Stimulated activated CD4-positive, alpha-beta T cell treated with anti-CD3 and anti-CD28 coated beads, Interleukin-15, amount 100 ng/mL, for 1 hour (primary cell): Measurements from ENCODE around the gene OTUD4.

Source experiments
- DNase-seq, 2 donors: peaks; one replicate each; pipeline ENCODE4 v3.0.0-alpha.2; 2020; ENCODE audit warnings: low read depth in 1 of 2, low spot score in 1 of 2

The OTUD4 gene

DNA sequence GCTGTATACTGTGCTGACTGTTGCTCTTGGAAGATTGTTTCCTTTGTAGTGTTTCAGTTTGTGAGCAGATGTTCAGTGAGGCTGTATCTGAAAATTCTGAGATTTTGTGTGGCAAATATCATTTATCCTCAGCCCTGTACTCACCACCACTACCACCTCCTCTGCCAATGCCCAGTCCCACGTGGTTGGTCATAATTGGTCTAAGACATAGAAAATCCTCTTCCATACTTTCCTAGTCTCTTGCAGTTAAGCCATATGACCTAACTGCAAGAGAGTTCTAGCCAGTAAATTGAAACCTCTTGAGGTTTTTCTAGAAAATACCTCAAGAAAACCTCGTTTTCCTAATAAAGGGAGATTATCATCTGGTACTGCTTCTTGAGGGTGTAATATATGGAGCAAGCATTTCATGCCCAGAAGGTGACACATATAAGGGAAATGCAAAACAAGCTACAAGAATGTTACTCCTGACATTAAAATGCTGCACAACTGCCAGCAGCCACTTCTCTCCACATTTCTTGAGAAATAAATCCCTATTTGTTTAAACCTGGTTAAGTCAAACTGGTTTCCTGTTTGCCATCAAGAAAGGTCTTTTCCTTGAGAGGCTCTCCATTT is 49.5 kb downstream of the OTUD4 start:
- no peak for DNase-seq

DNA sequence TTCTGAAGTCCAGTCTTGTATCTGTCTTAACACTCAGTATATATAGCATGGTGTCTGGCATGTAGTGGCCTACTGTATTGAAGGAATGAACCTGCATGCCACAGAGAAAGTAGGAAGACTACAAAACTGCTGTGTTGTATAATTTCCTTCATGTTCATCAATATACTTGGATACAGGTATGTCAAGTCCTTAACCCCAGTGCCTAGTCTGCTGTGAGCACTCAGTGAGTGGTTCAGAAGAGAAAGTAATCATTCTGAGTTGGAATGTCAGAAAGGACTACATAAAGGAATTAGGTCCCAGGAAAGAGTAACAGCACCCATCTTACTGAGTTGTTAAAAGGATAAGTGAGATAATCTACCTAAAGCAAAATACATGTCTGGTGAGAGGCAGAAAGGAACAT is 50.3 kb downstream of the OTUD4 start:
- DNase-seq, result no peak

DNA sequence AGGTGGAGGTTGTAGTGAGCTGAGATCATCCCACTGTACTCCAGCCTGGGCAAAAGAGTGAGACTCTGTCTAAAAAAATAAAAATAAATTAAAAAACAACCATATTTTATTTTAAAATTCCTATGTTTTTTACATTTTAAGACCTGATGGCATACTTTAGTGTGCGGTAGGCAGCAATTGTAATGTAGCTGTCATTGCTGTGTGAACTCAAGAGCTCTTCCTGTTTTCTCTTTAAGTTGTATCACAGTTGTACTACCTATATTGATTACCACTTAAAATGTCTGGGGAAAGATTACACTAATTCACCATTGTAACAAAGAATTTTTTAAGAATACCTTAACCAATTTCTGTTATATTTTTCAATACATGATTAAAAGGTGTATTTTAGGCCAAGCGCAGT is 55.0 kb downstream of the OTUD4 start:
- DNase-seq, result no peak

DNA sequence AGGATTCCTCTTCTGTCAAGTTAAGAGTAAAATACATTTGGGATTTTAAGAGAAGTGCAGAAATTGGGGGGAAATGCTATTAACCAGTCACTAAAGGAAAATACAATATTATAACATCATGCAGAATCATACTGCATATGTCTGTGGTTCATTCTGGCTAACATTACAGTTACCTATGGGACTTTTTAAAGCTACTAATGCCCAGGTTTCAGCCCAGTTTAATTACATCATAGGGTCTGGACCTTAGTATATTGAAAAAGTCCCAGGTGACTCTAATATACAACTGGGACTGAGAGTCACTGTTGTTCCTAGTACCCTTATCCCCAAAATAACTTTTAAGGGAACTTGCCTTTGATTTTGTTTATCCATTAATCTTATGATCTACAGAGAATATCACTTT is 72.3 kb downstream of the OTUD4 start:
- no peak for DNase-seq

DNA sequence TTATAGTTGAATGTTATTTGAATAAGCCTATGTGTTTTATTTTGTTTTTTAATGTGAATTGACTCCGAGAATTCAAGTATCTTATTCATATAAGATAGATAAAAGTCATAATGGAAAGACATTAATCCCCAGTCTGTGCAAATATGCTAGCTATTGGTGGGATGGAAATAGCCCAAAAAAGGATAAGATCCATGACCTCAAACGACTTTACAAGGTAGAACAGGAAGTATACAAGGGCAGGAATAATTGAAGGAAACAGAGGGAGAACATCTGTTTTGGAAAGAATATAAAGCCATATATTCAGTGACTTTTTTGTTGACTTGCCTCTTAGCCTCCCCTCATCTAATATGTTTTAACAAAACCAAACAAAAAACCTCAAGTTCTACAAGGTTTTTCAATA is 73.3 kb downstream of the OTUD4 start:
- no peak for DNase-seq

DNA sequence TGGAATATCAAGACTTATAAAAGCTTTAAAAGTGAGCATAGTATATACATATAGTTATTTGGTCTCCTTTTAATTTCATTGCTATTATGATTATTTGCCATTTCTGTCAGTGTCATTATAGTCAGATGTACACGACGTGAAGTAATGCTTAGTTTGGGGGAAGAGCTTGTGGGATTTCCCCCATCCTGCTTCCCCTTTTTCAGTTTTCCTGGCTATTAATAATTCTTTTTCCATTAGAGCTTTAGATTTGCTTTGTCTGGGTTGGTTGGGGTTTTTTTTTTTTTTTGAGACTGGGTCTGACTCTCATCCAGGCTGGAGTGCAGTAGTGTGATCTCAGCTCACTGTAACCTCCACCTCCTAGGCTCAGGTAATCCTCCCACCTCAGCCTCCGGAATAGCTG is 76.9 kb downstream of the OTUD4 start:
- no peak for DNase-seq

DNA sequence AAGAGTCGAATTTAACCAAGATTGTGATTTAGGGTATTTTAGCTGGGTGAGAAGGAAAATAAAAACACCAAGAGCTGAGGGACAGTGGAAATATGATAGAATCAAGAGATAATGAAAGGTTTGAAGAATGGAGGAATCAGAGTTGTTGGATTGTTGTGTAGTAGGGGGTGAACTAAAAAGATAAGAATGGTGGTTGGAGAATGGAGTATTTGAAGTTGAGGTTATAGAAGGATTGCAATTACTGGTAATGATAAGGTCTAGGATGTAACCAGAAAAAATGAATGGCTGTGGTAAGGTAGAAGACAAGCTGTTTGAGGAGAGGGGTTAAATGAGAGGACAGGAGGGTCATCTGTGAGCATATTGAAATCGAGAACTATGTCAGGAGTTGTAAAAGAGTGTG is 77.8 kb downstream of the OTUD4 start:
- no peak for DNase-seq

DNA sequence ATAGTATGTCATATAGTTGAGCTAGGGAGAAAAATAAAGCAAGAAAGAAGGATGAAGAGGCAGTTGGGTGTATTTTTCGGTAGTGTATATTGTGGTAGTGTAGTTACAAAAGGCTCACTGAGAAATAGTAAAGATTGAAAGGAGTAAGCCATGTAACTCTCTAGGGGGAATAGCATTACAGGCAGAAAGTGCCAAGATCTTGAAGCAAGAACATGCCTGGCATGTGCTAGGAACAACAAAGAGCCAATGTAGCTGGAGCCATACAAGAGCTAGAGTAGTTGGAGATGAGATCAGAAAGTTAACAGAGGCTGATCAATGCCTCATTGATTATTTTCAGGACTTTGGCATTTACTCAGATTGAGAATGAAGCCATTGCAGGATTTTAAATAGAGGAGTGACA is 79.3 kb downstream of the OTUD4 start:
- DNase-seq, result no peak

DNA sequence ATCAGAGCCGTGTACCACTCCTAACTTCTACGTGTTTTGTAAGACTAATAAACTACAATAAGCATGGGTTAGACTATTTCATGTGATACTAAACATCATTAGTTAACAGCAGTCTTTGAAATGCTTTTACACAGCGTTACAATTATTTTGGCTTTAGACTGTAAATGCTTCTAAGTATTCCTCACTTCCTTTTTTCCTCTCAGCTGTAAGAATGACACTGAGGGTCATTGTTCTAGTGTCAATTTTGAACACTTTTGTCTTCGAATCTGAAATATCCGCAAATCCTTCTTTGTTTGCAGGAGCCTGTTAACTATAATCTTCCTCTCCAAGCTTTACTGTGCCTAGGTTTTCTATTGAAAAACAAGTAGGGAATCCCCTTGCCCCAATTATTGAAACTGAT is 80.7 kb downstream of the OTUD4 start:
- DNase-seq, result no peak

DNA sequence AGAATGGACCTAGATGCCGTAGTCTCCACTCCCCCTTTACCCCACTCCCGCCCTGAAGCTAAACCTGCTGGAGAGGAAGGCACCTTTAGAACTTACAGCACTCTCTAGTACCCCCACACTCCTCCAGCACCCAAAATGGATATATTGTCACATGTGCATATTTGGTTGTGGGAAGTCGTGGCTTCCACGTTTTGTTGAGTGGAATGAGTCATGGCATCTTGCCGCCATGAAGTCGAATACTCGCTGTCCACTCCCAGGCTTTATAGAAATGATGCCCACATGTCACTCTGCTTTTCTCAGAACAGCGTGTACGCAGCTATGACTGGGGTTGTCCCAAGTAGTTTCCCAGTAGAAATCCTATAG is 81.7 kb downstream of the OTUD4 start:
- DNase-seq, result peak in 1 of 2 donors; percentile 8

DNA sequence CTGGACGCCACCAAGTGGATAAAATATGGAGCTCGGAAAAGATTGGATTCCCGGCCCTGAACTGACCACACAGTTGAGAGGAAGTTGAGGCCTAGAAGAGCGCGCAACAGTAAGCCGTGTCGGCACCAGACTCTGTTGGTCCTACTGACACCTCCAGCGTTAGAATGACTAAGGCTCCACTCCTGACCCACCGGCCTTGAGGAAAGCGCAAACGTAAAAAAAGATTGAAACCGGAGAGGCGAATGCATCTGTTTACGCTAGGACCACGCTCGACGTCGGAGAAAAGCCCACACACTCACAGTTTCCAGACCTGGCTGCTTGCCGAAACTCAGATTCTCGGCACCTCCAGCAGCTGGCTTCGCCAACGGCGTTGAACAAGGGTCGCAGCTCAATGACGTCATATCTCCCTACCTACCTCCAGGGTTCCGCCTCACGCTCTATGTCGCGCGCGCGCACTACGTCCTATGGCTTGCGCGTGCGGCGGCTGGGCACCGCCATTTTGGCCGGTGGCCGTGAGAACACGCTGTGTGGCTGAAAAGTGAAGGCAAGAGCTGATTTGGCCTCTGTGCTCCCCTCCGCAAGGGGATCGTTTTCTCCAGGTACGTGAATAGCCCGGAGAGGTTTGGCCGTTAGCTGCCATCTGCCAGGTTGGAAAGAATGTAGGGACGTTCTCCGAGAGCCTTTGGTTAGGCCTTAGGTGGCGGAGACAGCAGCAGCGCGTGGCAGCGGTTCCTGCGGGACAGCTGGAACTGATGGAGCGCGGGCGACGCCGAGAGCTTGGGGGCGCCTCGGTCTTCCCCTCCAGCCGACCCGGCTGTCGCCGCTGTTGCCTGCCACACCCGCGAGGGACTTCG is 82.3 kb downstream of the OTUD4 start, which contains the start of the genes ABCE1 and ANAPC10:
ABCE1 (plus strand) TSS at position 491 of the 854 bp plus-strand sequence. CDS start 6,102 bp downstream, outside the sequence.
ANAPC10 (minus strand) TSS at position 376 of the 854 bp plus-strand sequence. CDS start 2,097 bp downstream, outside the sequence.
- peak; percentile 85 to 87 for DNase-seq

DNA sequence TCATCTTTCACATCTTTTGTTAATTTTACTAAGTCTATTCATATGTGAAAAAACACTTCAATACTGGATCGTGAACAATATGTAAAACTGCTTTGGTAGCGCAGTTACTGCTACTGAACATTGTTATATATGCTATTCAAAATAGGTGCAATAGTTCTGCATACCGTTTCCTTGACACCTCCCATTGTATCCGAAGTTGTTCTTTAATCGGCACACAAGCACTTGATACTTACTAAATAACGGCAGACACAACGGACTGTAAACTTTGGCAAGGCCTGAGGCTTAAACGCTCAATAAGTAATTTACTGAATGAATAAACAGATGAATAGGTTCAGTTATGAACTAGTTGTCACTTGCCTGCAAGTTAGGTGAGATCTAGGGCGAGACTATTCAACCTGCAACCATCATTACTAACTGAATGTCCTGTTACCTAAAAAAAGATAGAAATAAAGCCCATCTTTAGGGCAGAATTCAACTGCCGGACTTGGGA is 83.0 kb downstream of the OTUD4 start:
- DNase-seq, result no peak

DNA sequence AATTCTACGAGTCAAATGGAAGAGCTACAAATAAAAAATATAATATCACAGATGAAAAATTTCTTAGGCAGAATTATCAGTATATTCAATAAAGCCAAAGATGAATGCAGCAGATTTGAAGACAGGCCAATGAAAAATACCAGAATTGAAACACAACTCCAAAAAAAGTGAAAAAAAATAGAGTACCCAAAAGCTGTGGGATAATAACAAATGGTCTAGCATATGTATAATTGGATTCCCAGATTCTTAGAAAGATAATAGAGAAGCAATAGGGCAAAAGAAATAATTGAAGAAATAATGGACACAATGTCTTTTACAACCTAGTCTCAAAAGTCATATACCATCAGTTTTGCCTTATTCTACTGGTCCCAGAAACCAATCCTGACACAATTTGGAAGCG is 86.8 kb downstream of the OTUD4 start:
- DNase-seq, result no peak

DNA sequence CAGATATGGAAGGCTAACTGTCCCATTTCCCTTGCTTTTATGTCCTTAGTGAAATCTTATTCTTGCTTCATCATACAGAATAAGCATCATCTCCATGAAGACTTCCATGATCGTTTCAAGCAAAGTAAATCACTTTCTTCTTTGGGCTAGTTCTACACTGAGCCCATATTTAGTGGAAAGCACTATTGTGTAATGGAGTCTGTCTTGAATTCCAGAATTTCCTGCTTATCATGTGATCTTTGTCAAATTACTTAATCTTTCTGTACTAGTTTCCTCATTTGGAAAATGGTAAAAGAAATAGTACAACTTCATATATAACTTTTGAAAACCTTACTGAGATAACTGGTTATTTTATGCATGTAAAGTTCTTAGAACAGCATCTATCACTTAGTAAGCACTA is 90.0 kb downstream of the OTUD4 start:
- no peak for DNase-seq

DNA sequence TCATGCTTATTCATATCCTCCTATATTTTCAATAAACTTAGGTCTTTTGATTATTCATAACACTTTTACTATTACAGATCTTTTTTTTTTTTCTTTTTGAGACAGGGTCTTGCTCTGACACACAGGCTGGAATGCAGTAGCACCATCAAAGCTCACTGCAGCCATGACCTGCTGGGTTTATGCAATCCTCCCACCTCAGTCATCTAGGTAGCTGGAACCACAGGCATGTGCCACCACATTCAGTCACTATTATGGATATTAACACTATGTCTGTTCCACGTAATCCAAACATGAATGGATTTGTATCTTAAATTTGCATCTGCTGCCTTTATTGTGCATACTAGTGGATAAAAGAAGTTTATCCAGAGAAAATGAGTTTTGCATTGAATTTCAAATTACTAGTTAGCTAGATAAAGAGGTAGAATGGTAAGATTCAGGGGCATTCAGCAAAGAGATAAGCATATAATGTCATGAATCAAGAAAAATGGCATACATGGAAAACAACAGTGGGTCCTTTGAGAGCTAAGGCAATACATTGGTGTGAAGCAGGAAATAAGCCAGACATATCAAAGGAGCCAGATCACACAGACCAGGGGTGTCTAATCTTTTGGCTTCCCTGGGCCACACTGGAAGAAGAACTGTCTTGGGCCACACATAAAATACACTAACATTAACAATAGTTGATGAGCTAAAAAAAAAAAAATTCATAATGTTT is 96.3 kb downstream of the OTUD4 start:
- DNase-seq, result no peak
